ENCODE results near the gene MS4A6E.

MS4A6E gene

GRCh38 chr11:60336767-60337391 is 9.8 kb downstream of the MS4A6E start:
- DNase-seq (ENCODE audit: low read depth), result no peak
- H3K4me3 ChIP-seq (ENCODE audit: low read length), result no peak overlapping the region
- TF ChIP-seq CTCF (conservative IDR thresholded peaks at IDR 0.05; ENCODE audit: low read length), result no peak

- DNase-seq (ENCODE audit: low read depth), result no peak
These were observed 11.0 kb downstream of the MS4A6E start for GRCh38 chr11:60338053-60338452.

GRCh38 chr11:60339356-60339755 is 12.3 kb downstream of the MS4A6E start:
- no peak for TF ChIP-seq CTCF (conservative IDR thresholded peaks at IDR 0.05; ENCODE audit: low read length)
- no peak for DNase-seq (ENCODE audit: low read depth)
- H3K4me3 ChIP-seq (ENCODE audit: low read length), result no peak overlapping the region

More at GRCh38 chr11:60338053-60338452, 11.0 kb downstream of the MS4A6E start:
- no peak overlapping the region for H3K4me3 ChIP-seq (ENCODE audit: low read length)
- TF ChIP-seq CTCF (conservative IDR thresholded peaks at IDR 0.05; ENCODE audit: low read length), result no peak

GRCh38 chr11:60343094-60343704 is 16.1 kb downstream of the MS4A6E start:
- H3K4me3 ChIP-seq (ENCODE audit: low read length), result no peak overlapping the region
- TF ChIP-seq CTCF (conservative IDR thresholded peaks at IDR 0.05; ENCODE audit: low read length), result peak; percentile 48
- no peak for DNase-seq (ENCODE audit: low read depth)

- no peak for TF ChIP-seq CTCF (conservative IDR thresholded peaks at IDR 0.05; ENCODE audit: low read length)
- no peak for DNase-seq (ENCODE audit: low read depth)
- no peak overlapping the region for H3K4me3 ChIP-seq (ENCODE audit: low read length)
These were observed 17.1 kb downstream of the MS4A6E start for GRCh38 chr11:60344146-60344545.

GRCh38 chr11:60345489-60345888 is 18.4 kb downstream of the MS4A6E start:
- DNase-seq (ENCODE audit: low read depth), result no peak
- TF ChIP-seq CTCF (conservative IDR thresholded peaks at IDR 0.05; ENCODE audit: low read length), result no peak; the same call in 1 of the 2 replicates

More at GRCh38 chr11:60345489-60345888, 18.4 kb downstream of the MS4A6E start:
- no peak overlapping the region for H3K4me3 ChIP-seq (ENCODE audit: low read length)

Data from AG10803 (cell line).